Muscle layer of colon (tissue), 2 donors: ENCODE results near the gene CDON.
"Not testable (repeated sequence)": the region's sequence is repeated elsewhere in the genome, so short reads cannot be mapped to it uniquely, and the experiment has no call there.

Experiments
- H3K27ac ChIP-seq: one replicate; pipeline ENCODE4 v1.7.0; 2013; ENCODE audit warnings: low read depth, mild to moderate bottlenecking, low read length, moderate library complexity
- H3K27me3 ChIP-seq, 2 donors: one replicate each; pipeline ENCODE4 v1.7.0; 2013; ENCODE audit warnings: low read length in 2 of 2, mild to moderate bottlenecking in 2 of 2; ENCODE audit not compliant: insufficient read depth in 2 of 2, control insufficient read depth in 1 of 2
- H3K36me3 ChIP-seq: one replicate; pipeline ENCODE4 v1.7.0; 2013; ENCODE audit warnings: mild to moderate bottlenecking, low read length; ENCODE audit not compliant: insufficient read depth
- H3K4me1 ChIP-seq: one replicate; pipeline ENCODE4 v1.7.0; 2013; ENCODE audit warnings: mild to moderate bottlenecking, low read length; ENCODE audit not compliant: insufficient read depth
- H3K4me3 ChIP-seq, 2 donors: one replicate each; pipeline ENCODE4 v1.7.0; 2013; ENCODE audit warnings: low read length in 2 of 2, low read depth in 1 of 2, mild to moderate bottlenecking in 1 of 2, moderate library complexity in 1 of 2
- H3K9ac ChIP-seq: one replicate; pipeline ENCODE4 v1.7.0; 2013; ENCODE audit warnings: low read length
- H3K9me3 ChIP-seq: one replicate; pipeline ENCODE4 v1.7.0; 2013; ENCODE audit warnings: mild to moderate bottlenecking, low read length
- donor health status: abdominal sarcoma.
- donor health status: Adenocarcinoma of cecum.

Gene CDON

GRCh38 chr11:126034039-126034932 lies 28.4 kb downstream of the CDON start:
- no peak overlapping the region for H3K27ac ChIP-seq
- H3K4me3 ChIP-seq: no peak overlapping the region
- H3K9ac ChIP-seq: no peak overlapping the region
- H3K27me3 ChIP-seq: no peaks in the 10 kb centered on the region
- peaks cover 43% of the 10 kb centered on the region for H3K4me1 ChIP-seq
- H3K36me3 ChIP-seq: no peaks in the 10 kb centered on the region
- H3K9me3 ChIP-seq: no peaks in the 10 kb centered on the region

- H3K9ac ChIP-seq: no peak overlapping the region
- H3K4me3 ChIP-seq: no peak overlapping the region
- no peaks in the 10 kb centered on the region for H3K36me3 ChIP-seq
- no peaks in the 10 kb centered on the region for H3K9me3 ChIP-seq
- H3K4me1 ChIP-seq: peaks cover 46% of the 10 kb centered on the region
- no peak overlapping the region for H3K27ac ChIP-seq
- H3K27me3 ChIP-seq: no peaks in the 10 kb centered on the region
Measured at GRCh38 chr11:126032375-126032774, 30.3 kb downstream of the CDON start.

GRCh38 chr11:126029805-126030204 lies 32.9 kb downstream of the CDON start:
- Histone ChIP-seq H3K27ac (no peak overlapping the region), H3K9ac (no peak overlapping the region), H3K36me3 (no peaks in the 10 kb centered on the region), H3K4me1 (peaks cover 51% of the 10 kb centered on the region), H3K4me3 (no peak overlapping the region), H3K9me3 (no peaks in the 10 kb centered on the region), H3K27me3 (no peaks in the 10 kb centered on the region)

DNA sequence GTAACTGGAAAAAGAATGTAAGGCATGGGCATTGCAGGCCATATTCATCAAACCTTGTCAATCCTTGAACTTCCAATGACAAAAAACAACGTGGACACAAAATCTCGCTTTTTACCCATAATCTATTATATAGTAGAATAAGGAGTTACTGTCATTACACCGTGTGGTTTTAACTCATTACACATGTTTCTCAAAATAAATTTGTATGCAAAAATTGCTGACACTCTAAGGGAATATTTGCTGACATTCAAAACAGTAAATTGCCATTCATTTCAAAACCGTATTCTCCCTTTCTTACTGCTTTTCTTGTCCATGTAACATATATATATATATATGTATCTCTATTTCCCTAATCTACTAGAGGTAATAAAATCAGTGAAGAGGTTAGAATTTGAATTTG lies 33.4 kb downstream of the CDON start:
- Histone ChIP-seq H3K4me3 (no peak overlapping the region), H3K27ac (no peak overlapping the region)

GRCh38 chr11:126028534-126028933 lies 34.1 kb downstream of the CDON start:
- H3K36me3 ChIP-seq, H3K27me3 ChIP-seq, H3K9me3 ChIP-seq, H3K4me3 ChIP-seq, H3K27ac ChIP-seq, H3K9ac ChIP-seq: not testable (repeated sequence)
- peaks cover 51% of the 10 kb centered on the region for H3K4me1 ChIP-seq

More for the DNA sequence above, 33.4 kb downstream of the CDON start:
- no peaks in the 10 kb centered on the region for H3K27me3 ChIP-seq
- no peak overlapping the region for H3K9ac ChIP-seq
- peaks cover 51% of the 10 kb centered on the region for H3K4me1 ChIP-seq
- H3K9me3 ChIP-seq: no peaks in the 10 kb centered on the region
- no peaks in the 10 kb centered on the region for H3K36me3 ChIP-seq

GRCh38 chr11:126026579-126026978 lies 36.1 kb downstream of the CDON start:
- no peak overlapping the region for H3K4me3 ChIP-seq
- no peaks in the 10 kb centered on the region for H3K36me3 ChIP-seq
- no peak overlapping the region for H3K9ac ChIP-seq
- peaks cover 53% of the 10 kb centered on the region for H3K4me1 ChIP-seq
- no peaks in the 10 kb centered on the region for H3K9me3 ChIP-seq
- peak overlapping the region; percentile 65 for H3K27ac ChIP-seq
- no peaks in the 10 kb centered on the region for H3K27me3 ChIP-seq

GRCh38 chr11:126025822-126026221 lies 36.8 kb downstream of the CDON start:
- Histone ChIP-seq H3K9ac (no peak overlapping the region), H3K9me3 (no peaks in the 10 kb centered on the region), H3K4me3 (no peak overlapping the region), H3K27ac (peak overlapping the region; percentile 65), H3K4me1 (peaks cover 53% of the 10 kb centered on the region), H3K36me3 (peaks cover 6% of the 10 kb centered on the region), H3K27me3 (no peaks in the 10 kb centered on the region)

GRCh38 chr11:126024123-126024522 lies 38.5 kb downstream of the CDON start:
- H3K27me3 ChIP-seq: no peaks in the 10 kb centered on the region
- peaks cover 13% of the 10 kb centered on the region for H3K36me3 ChIP-seq
- no peak overlapping the region for H3K9ac ChIP-seq
- H3K4me1 ChIP-seq: peaks cover 56% of the 10 kb centered on the region
- no peaks in the 10 kb centered on the region for H3K9me3 ChIP-seq
- H3K27ac ChIP-seq: peak overlapping the region; percentile 80
- peak overlapping the region in 1 of 2 donors; percentile 24 for H3K4me3 ChIP-seq

DNA sequence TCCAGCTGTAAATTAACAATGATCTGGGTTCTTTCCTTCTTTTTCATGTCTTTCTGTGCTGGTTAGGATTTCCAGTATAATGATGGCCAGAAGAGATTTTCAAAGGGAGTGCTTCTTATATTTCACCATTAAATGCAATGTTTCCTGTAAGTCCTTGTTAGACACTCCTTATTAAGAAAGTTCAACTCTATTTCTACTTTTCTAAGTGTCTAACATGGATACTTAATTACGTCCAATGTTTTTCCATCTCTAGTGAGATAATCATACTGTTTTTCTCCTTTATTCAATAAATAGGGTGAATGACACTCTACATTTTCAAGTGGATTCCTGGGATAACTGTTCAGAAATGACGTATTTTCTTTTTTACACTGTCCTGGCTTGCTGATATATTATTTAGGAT lies 49.8 kb downstream of the CDON start:
- no peak overlapping the region for H3K9ac ChIP-seq
- H3K4me3 ChIP-seq: no peak overlapping the region
- H3K27me3 ChIP-seq: no peaks in the 10 kb centered on the region
- H3K4me1 ChIP-seq: peaks cover 4% of the 10 kb centered on the region
- no peak overlapping the region for H3K27ac ChIP-seq
- H3K9me3 ChIP-seq: no peaks in the 10 kb centered on the region
- H3K36me3 ChIP-seq: peaks cover 26% of the 10 kb centered on the region

- H3K9ac ChIP-seq: no peak overlapping the region
- no peaks in the 10 kb centered on the region for H3K27me3 ChIP-seq
- no peaks in the 10 kb centered on the region for H3K9me3 ChIP-seq
- H3K27ac ChIP-seq: no peak overlapping the region
- peaks cover 23% of the 10 kb centered on the region for H3K36me3 ChIP-seq
- peaks cover 15% of the 10 kb centered on the region for H3K4me1 ChIP-seq
- no peak overlapping the region for H3K4me3 ChIP-seq
Measured at GRCh38 chr11:126011754-126012153, 50.9 kb downstream of the CDON start.

- Histone ChIP-seq H3K36me3 (peaks cover 18% of the 10 kb centered on the region), H3K27ac (no peak overlapping the region), H3K4me3 (no peak overlapping the region), H3K4me1 (peaks cover 16% of the 10 kb centered on the region), H3K9me3 (no peaks in the 10 kb centered on the region), H3K27me3 (no peaks in the 10 kb centered on the region), H3K9ac (no peak overlapping the region)
Measured at GRCh38 chr11:126011265-126011664, 51.4 kb downstream of the CDON start.

DNA sequence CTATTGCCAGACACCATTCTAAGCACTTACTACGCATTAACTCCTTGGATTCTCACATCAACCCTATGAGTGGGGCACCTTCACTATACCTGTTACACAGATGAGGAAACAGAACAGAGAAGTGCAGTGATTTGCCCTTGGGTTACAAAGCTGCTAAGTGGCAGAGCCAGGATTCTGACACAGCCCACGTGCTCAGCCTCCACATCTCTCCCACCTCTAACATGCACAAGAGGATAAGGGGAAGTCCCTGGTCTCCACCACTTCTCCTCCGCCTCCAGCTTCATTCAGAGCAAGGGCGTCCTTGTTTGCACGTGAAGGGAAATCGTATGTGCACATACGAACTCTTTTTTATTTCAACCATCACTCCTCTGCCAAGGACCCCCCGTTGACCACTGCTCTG lies 53.7 kb downstream of the CDON start:
- no peak overlapping the region for H3K27ac ChIP-seq
- peaks cover 16% of the 10 kb centered on the region for H3K4me1 ChIP-seq
- H3K27me3 ChIP-seq: no peaks in the 10 kb centered on the region
- H3K36me3 ChIP-seq: peaks cover 26% of the 10 kb centered on the region
- H3K9me3 ChIP-seq: no peaks in the 10 kb centered on the region
- H3K4me3 ChIP-seq: no peak overlapping the region
- no peak overlapping the region for H3K9ac ChIP-seq
